ENCODE data around the gene TMEM208.

TMEM208 gene

GRCh38 chr16:67237396-67238277 lies 10.7 kb downstream of the TMEM208 start:
- no peak for DNase-seq (ENCODE audit: low read depth)

- DNase-seq (ENCODE audit: low read depth) = no peak
Observed at GRCh38 chr16:67238278-67238575, 11.3 kb downstream of the TMEM208 start.

- no peak for DNase-seq (ENCODE audit: low read depth)
Observed at GRCh38 chr16:67238806-67239470, 12.0 kb downstream of the TMEM208 start.

GRCh38 chr16:67240506-67240905 lies 13.6 kb downstream of the TMEM208 start:
- no peak for DNase-seq (ENCODE audit: low read depth)

GRCh38 chr16:67241008-67241900 lies 14.3 kb downstream of the TMEM208 start:
- DNase-seq (ENCODE audit: low read depth) = no peak

- DNase-seq (ENCODE audit: low read depth) = no peak
Observed at GRCh38 chr16:67242138-67242730, 15.3 kb downstream of the TMEM208 start.

- DNase-seq (ENCODE audit: low read depth) = no peak
Observed at GRCh38 chr16:67243481-67243880, 16.6 kb downstream of the TMEM208 start.

GRCh38 chr16:67244387-67245185 lies 17.7 kb downstream of the TMEM208 start:
- DNase-seq (ENCODE audit: low read depth) = peak; percentile 58

- no peak for DNase-seq (ENCODE audit: low read depth)
Observed at GRCh38 chr16:67245186-67245585, 18.3 kb downstream of the TMEM208 start.

GRCh38 chr16:67245674-67246080 lies 18.7 kb downstream of the TMEM208 start:
- no peak for DNase-seq (ENCODE audit: low read depth)

- peak; percentile 25 for DNase-seq (ENCODE audit: low read depth)
Observed at GRCh38 chr16:67246081-67246755, 19.3 kb downstream of the TMEM208 start.

- DNase-seq (ENCODE audit: low read depth) = no peak
Observed at GRCh38 chr16:67246756-67247191, 19.8 kb downstream of the TMEM208 start.

GRCh38 chr16:67247192-67248072 lies 20.5 kb downstream of the TMEM208 start, which contains the start of gene FHOD1:
Gene FHOD1 (minus strand): TSS chr16:67247481. CDS start chr16:67247410, 71 bp downstream.
- DNase-seq (ENCODE audit: low read depth) = peak; percentile 92

- no peak for DNase-seq (ENCODE audit: low read depth)
Observed at GRCh38 chr16:67248073-67248400, 21.1 kb downstream of the TMEM208 start.

GRCh38 chr16:67248401-67249177 lies 21.7 kb downstream of the TMEM208 start, which contains the start of gene SLC9A5:
Gene SLC9A5 (plus strand): TSS chr16:67248979. CDS start chr16:67249015, 36 bp downstream.
- DNase-seq (ENCODE audit: low read depth) = no peak

- DNase-seq (ENCODE audit: low read depth) = no peak
Observed at GRCh38 chr16:67249178-67250044, 22.5 kb downstream of the TMEM208 start.

- no peak for DNase-seq (ENCODE audit: low read depth)
Observed at GRCh38 chr16:67250045-67250327, 23.1 kb downstream of the TMEM208 start.

Measured in activated T-helper 1 cell treated with Interleukin-2 at 50 U/mL for 16 hours (primary cell).